Activated T-helper 1 cell treated with anti-CD3 and anti-CD28 coated beads, Interleukin-2, amount 50 U/mL, for 16 hours (primary cell): ENCODE results near the gene RGS19.

Experiments
- DNase-seq, 2 donors: peaks; one replicate each; pipeline ENCODE4 v3.0.0-alpha.2; 2020; ENCODE audit warnings: low read depth in 1 of 2, low spot score in 1 of 2

RGS19 gene

DNA sequence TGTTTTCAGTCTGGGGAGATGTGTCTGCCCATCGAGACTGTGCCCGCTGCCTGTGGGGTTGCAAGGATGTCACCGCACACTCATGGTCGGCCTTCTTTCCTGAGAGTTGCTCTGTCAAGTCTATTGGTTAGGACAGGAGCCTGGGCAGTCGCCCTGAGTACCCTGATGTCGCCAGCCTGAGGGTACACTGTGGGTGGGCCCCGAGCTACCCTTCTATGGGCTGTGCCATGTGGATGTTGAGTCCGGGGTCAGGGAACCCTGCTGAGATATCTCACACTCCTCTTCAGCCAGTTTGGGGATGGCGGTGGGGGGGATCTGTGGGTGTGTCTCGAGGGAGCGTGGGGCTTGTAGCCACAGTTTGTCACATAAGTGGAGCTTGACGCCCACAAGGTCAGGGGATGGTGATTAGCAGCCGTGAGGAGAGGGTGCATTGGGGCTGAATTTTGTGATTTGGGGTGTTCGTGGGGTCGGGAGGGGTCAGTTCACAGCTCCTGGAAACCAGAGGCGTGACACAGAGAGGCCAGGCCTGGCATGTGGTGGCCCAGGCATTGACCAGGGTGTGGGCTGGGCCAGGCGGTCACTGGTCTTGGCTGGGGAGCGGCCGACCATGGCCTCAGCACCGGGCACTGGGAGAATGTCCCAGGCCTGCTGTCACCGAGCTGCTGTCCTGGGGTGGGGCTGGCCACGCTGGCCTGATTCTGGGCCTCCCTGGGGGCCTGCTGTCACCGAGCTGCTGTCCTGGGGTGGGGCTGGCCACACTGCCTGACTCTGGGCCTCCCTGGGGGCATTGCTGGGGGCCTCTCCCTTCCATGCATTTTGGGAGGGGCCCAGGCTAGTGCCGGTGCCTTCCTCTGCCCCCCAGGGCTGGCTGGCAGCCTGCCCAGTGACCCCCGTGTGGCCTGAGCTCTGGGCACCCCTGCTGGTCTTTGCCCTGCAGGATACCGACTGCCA is 29.7 kb upstream of the RGS19 start:
- DNase-seq, result no peak

DNA sequence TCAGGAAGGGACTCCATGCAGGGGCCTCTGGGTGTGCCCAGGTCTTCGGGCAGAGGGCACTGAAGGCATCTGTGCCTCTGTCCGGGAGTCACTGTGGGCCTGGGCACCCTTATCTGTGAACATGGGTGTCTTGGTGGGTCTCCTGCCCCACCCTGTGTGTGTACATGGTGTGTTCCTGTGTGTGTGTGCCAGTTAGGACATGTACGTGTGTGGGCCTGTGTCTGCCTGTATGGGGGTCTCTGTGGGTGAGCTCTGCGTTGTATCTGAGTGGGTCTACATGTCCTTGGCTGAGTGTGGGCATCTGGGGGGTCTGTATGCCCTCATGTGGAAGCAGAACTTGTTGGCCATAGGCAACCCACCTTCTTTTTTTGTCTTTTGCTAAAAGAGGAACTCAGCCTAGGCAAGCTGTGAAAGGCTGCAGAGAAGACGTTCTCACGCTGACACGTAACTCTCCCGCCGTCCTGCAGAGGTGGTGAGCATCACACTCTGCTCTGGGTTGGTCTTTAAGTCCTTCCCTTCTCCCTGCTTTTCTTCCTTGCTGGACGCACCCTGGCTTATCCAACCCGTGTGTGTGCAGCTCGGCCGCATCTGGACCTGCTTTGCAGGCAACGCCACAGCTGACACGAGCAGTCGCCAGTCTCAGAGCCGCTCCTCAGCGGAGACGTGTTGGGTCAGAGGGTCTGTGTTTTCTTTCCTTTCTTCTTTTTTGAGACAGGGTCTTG is 28.6 kb upstream of the RGS19 start:
- DNase-seq, result peak in 1 of 2 donors; percentile 3

DNA sequence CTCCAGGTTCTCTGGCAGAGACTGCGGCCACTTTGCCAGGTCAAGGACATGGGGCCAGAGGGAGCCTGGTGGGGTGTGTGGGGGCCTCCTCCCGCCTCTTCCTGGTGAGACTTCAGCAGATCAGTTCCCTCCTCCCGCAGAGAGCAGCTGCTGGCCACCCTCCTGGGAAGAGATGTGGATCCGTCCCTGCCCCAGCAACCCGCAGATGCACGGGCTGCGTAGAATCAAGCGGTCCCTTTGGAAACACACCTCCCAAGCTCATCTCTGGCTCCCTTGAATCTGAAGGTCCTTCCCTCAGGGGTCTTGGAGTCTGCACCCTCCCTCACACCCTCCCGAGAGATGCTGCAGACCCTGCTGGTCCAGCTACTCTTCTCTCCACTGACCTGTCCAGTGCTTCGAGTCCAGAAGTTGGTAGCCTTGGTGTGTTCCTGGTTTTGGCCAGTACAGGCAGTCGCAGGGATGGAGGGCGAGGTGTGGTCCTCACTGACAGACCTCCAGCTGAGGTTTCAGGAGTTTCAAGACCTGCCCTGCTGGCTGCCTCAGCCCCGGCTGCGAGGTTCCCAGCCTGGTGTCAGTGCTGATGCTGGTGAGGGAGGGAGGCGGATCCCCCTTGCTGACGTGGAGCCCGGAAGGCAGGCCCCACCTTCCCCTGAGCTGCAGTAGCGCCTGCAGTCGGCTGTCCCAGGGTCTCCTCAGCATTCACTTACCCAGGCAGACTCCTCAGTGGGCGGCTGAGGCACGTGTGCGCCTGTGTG is 27.8 kb upstream of the RGS19 start, which contains the start of gene NPBWR2:
Gene NPBWR2, minus strand, starts transcription at position 585 of the 755 bp plus-strand sequence. CDS start 734 bp downstream, outside the sequence.
- DNase-seq, result peak in 1 of 2 donors; percentile 3

DNA sequence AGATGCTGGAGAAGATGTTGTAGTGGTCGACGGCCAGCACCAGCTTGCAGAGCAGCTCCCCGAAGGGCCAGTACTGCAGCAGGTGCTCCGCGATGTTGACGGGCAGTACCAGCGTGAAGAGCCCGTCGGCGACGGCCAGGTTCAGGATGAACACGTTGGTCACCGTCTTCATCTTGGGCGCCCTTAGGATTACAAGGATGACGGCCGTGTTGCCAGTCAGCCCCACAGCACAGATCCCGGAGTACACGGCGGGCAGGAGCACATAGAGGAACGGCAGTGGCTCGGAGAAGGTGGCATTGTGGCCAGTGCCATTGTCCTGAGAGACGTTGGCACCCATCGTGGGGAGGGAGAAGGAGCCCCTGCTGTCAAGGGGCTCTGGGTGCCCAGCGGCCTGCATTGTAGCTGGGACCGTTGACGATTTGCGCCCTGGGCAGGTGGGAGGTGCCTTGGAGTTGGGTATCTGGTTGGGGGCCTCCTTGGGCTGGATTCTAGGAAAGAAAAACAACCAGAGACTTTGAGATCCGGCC is 27.2 kb upstream of the RGS19 start:
- DNase-seq, result peak in 1 of 2 donors; percentile 3

DNA sequence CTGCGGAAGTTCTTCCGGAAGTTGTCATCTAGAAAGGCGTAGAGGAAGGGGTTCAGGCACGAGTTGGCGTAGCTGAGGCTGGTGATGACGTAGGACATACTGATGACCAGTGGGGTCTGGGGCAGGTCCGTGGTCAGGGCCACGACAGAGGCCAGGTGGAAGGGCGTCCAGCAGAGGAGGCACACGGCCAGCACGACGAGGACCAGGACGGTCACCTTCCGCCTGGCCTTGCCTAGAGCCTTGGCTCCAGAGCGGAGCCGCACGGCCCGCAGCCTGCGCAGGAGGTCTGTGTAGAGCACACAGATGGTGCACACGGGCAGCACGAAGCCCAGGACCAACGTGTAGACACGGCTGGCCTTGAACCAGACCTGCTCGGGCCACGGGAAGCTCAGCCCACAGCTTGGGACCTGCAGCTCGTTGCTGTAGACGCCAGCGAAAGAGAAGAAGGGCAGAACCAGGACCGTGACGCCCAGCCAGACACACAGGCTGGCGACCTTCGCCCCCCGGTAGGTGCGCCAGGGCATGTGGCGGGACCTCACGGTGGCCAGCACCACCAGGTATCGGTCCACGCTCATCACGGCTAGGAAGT is 26.6 kb upstream of the RGS19 start:
- no peak for DNase-seq

DNA sequence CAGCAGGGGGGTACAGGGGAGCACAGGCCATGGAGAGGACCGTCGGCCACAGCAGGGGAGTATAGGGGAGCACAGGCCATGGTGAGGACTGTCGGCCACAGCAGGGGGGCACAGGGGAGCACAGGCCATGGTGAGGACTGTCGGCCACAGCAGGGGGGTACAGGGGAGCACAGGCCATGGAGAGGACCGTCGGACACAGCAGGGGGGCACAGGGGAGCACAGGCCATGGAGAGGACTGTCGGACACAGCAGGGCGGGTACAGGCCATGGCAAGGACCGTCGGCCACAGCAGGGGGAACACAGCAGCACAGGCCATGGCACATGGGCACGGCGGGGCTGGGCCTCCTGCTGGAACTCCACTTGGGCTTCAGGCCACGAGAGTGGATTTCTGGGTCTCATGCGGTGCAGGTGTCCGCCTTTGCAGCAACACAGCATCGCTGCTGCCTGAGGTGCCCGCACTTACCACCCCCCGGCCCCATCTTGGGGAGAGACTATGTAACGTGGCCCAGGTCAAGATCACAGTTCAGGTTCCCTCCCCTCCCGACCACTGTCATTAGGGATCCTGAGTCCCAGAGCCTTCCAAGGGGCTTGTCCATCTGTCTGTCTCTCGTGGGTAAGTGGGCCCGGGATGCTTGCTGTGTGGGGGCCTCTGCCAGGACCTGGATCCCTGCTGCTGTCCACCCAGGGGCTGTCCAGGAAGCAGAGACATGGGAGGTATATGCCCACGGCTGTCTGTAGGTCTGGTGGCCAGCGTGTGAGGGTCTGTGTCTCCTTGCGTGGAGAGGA is 25.5 kb upstream of the RGS19 start:
- DNase-seq, result no peak

DNA sequence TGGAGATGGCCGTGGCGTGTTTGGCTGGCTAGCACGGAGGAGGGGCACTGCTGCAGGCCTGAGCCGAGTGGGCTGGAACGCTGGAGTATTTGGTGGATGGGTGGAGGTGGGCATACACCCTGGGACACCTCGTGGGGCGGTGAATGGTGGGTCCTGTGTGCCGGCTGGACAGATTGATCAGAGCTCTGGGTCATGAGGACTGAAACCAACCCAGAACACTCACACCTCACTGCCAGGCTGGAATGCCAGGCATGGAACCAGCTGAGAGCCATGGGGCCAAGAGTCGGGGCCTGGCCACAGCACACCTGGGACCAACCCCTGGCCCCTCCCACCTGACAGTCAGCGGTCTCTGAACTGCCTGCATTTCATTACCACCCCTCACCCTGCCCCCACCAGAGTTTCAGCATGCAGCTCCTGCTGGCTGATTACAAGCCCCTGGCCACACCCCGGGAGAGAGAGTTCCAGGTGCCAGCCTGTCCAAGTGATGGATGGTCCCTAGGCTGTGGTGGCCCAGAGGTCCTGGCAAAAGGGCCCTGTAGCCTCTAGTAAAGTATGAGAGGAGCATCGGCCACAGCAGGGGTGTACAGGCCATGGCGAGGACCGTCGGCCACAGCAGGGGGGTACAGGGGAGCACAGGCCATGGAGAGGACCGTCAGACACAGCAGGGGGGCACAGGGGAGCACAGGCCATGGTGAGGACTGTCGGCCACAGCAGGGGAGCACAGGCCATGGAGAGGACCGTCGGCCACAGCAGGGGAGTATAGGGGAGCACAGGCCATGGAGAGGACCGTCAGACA is 24.8 kb upstream of the RGS19 start:
- DNase-seq, result no peak

DNA sequence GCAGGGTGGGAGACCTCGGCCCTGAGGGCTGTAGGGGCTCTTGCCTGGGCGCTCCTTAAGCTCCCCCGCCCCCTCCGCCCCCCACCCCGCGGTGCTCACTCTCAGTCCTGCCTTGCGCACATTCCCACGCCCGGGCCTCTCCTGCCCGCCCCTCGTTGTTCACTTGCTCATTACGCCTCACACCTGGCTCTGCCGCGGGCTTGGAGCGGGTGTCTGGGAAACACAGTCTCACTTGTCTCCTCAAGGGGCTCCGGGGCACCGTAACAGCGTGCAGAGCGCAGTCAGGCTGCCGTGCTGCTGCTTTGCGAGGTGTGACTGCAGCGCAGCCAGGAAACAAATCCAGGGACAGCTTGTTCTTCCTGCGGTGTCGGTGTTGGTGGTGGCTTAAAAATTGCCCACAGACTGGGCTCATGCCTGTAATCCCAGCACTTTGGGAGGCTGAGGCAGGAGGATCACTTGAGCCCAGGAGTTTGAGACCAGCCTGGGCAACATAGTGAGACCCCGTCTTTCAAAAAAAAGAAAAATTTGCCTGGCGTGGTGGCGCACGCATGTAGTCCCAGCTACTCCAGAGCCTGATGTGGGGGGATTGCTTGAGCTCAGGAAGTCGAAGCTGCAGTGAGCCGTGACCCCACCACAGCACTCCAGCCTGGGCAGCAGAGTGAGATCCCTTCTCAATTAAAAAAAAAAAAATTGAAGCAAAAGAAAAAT is 23.5 kb upstream of the RGS19 start:
- DNase-seq, result no peak

DNA sequence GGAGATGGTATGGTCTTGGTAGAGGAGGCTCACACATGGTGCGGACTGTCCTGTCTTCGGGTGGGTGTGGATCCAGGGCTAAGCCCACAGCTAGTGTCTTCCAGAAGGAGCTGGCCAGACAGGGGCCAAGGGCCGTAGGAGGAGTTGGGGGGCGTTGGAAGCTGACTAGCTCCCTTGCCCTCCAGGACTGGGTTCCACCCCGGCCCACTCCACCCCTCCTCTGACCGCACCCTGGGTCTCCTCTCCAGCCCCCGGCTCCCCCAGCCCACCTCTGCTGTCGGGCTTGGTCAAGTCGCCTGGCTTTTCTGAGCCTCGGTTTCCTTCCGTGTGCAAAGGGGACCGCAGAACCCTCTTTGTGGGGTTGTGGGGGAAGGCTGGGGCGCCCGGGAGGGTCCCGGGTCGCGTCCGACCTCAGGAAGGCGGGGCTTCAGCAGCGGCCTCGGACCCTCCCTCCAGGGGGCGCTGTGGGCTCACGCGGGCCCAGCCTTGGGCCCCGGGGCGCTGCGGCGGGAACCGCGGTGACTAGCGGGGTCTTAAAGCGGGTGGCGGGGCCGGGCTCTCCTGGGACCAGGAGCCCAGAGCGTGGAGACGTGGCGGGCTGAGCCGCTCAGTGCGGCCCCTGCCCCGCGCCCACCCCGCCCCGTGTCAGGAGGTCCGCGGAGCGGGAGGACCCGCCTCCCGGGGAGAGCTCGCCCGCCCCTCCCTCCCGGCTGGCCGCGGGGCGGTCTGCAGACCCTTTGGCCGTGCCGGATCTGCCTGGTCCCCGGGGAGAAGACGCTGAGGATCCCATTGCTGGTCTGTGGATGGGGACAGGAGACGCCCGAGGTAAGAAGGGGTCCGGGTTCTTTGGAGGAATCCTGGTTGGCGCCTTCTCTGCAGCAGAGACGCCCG is 22.7 kb upstream of the RGS19 start:
- peak; percentile 44 to 56 for DNase-seq

DNA sequence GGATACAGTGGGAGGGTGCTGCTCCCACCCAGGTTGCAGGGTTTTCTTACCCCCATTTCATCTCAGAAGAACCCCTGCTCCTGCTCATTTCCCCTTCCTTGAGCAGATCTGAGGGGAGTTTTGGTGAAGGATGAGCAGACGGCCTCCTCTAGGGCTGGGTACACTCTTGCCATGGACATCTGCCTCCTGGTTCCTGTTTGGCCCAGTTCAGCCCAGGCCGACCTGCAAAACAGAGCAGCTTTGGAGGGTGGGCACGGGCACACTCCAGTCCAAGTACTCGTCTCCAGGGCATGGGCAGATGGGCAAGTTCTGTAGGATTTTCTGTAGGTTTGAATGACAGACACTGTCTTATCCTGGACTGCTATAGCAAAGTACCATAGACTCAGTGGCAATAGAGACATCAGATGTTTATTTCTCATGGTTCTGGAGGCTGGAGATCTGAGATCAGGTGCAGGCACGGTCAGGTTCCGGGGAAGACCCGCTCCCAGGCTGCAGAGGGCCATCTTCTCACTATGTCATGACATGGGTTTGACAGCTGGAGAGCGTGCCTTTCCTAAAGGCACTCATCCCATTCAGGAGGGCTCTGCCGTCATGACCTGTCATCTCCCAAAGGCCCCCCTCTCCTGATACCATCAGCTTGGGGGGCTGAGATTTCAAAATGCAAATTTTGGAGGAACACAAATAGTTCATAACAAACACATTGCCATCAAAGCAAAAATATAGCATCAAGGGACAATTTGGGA is 21.8 kb upstream of the RGS19 start:
- DNase-seq, result no peak

DNA sequence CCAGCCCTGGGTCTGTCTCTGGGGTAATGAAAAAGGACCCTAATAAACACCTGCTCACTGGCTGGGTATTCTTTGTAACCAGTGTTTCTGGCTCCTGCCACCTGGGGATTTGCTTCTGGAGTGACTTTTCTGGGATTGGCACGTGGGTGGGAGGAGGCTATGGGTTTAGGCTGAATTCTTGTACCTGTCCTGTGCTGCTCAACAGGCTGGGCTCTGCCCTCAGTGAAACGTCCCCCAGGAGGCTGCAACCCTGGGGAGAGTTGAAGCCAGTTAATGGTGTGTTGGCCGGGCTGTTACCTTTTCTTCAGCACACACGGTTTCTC is 21.2 kb upstream of the RGS19 start:
- no peak for DNase-seq

DNA sequence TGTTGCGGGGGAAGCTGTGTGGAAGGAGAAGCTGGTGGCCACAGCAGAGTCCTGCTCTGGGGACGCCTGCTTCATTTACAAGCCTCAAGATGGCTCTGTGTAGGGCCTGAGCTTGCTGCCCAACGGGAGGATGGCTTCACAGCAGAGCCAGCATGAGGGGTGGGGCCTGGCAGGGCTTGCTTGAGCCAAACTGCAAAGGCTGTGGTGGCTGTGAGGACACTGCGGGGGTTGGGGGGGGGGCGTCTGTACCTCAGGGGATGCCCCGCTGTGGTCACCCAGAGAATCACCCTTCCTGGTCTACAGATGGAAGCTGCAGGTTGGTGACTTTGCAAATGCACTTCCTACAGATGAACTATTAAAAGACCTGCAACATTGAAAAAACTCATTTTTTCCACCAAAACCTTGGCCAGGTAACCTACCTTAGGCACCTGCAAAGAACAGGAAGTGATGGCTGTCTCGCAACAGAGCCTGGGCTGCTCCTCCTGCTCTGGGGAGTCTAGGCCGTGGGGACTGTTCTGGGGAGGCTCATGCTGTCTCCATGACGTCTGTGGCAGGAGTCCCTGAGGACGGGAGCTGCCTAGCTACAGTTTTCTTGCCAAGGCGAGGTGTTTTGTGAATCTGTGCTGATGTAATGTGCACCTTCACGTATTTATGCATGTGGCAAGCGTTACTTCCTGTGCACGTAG is 20.7 kb upstream of the RGS19 start:
- DNase-seq, result no peak

DNA sequence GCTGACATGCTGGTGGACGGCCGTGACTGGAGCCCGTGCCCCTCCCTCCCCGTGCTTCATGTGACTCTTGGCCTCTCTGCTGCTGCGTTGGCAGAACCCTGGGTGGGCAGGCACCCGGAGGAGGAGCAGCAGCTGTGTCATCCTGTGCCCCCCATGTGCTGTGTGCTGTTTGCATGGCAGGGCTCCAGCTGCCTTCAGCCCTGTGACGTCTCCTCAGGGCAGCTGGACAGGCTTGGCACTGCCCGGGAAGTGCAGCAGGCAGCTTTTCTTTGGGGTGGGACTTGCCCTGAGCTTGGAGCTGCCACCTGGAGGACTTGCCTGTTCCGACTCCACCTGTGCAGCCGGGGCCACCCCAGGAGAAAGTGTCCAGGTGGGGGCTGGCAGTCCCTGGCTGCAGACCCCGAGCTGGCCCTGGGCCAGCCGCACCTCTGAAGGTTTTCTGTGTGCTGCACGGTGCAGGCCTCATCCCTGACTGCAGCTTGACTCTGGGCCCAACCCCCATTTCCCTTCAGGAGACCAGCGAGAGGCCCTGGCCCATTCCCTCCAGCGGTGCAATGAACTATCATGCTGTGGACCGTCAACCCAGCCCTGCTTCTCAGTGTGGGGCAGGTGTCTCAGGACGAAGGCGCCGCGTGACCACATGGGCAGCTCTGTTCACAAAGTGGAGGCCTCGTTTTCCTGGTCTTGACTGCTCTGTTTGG is 19.9 kb upstream of the RGS19 start:
- DNase-seq, result no peak

DNA sequence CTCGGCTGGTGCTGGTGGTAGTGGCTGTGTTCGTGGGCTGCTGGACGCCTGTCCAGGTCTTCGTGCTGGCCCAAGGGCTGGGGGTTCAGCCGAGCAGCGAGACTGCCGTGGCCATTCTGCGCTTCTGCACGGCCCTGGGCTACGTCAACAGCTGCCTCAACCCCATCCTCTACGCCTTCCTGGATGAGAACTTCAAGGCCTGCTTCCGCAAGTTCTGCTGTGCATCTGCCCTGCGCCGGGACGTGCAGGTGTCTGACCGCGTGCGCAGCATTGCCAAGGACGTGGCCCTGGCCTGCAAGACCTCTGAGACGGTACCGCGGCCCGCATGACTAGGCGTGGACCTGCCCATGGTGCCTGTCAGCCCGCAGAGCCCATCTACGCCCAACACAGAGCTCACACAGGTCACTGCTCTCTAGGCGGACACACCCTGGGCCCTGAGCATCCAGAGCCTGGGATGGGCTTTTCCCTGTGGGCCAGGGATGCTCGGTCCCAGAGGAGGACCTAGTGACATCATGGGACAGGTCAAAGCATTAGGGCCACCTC is 19.2 kb upstream of the RGS19 start:
- no peak for DNase-seq

DNA sequence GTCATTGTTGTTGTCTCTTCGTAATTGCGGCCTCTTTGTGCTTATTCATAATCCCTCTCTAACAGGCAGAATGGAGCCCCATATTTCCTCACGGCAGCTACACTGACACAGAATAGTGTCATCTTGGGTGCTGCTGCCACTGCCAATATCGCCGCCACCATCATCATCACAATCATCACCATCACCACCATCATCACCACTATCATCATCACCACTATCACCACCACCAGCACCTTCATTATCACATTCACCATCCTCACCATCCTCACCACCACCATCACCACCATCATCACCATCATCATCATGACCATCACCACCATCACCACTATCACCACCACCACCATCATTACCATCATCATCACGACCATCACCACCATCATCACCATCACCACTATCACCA is 17.2 kb upstream of the RGS19 start:
- DNase-seq, result no peak

DNA sequence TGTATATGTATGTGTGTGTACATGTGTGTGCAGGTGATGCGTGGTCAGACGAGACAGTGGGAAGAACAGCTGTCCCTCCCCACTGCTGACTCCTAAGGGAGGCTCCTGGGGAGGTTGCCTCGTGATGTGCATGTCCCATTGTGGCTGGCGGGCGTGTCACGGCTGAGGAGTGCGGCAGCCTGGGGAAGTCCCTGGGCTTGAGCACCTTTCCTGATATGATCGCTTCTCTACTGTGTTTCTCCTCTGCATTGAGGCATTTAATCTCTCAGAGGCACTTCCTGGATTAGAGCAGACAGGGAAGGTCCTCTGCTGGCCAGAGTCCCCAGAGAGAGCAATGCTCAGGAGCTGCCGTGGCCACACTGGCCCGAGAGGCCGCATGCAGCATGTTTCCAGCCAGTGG is 16.6 kb upstream of the RGS19 start:
- DNase-seq, result no peak
